HL-60 (cell line): ENCODE results near the gene CEBPB.

Experiments used
- POLR2AphosphoS5 ChIP-seq: IDR thresholded peaks from 2 replicates; pipeline ENCODE4 v1.6.1; 2012; ENCODE audit warnings: low read depth
- TF ChIP-seq, protein P1 (sequence below): IDR thresholded peaks from one replicate; pipeline ENCODE4 v1.5.1; 2011; ENCODE audit warnings: low read length, control low read depth, inconsistent platforms; ENCODE audit not compliant: insufficient read depth
- TF ChIP-seq, protein P2 (sequence below): IDR thresholded peaks from 2 replicates; pipeline ENCODE4 v1.6.1; 2012; ENCODE audit warnings: low read depth; ENCODE audit not compliant: insufficient replicate concordance

DNA sequence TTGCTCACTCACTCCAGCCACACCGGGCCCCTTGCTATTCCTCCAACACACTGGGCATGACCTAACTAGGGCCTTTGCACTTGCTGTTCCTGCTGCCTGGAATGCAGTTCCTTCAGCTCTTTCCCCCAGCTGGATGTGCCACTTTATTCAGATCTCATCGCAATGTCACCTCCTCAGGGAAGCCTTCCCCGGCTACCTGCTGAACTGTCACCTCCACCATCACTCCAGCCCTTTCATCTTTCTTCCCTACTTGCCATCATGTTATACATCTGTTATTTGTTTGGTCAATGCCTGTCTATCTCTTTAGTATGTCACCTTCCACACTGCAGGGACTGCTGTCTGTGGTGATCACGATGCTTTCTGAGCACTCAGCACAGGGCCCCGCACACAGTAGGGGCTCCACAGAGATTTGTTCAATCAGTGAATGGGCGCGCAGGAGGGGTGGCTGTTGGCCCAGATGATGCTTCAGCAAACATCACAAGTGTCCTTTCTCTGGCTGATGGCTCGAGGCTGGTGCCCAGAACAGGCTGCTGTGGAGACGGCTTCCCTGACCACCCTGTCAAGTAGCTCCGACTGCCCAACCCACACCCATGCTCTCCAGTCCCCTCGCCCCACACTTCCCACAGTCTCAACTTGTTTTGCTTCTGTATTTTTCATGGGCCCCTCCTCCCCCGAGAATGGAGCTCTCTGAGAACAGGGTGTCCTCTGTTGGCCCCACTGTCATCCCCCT is 31.8 kb downstream of the CEBPB start:
- TF ChIP-seq, protein P1, sequence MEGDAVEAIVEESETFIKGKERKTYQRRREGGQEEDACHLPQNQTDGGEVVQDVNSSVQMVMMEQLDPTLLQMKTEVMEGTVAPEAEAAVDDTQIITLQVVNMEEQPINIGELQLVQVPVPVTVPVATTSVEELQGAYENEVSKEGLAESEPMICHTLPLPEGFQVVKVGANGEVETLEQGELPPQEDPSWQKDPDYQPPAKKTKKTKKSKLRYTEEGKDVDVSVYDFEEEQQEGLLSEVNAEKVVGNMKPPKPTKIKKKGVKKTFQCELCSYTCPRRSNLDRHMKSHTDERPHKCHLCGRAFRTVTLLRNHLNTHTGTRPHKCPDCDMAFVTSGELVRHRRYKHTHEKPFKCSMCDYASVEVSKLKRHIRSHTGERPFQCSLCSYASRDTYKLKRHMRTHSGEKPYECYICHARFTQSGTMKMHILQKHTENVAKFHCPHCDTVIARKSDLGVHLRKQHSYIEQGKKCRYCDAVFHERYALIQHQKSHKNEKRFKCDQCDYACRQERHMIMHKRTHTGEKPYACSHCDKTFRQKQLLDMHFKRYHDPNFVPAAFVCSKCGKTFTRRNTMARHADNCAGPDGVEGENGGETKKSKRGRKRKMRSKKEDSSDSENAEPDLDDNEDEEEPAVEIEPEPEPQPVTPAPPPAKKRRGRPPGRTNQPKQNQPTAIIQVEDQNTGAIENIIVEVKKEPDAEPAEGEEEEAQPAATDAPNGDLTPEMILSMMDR, result no peak
- TF ChIP-seq, protein P2, sequence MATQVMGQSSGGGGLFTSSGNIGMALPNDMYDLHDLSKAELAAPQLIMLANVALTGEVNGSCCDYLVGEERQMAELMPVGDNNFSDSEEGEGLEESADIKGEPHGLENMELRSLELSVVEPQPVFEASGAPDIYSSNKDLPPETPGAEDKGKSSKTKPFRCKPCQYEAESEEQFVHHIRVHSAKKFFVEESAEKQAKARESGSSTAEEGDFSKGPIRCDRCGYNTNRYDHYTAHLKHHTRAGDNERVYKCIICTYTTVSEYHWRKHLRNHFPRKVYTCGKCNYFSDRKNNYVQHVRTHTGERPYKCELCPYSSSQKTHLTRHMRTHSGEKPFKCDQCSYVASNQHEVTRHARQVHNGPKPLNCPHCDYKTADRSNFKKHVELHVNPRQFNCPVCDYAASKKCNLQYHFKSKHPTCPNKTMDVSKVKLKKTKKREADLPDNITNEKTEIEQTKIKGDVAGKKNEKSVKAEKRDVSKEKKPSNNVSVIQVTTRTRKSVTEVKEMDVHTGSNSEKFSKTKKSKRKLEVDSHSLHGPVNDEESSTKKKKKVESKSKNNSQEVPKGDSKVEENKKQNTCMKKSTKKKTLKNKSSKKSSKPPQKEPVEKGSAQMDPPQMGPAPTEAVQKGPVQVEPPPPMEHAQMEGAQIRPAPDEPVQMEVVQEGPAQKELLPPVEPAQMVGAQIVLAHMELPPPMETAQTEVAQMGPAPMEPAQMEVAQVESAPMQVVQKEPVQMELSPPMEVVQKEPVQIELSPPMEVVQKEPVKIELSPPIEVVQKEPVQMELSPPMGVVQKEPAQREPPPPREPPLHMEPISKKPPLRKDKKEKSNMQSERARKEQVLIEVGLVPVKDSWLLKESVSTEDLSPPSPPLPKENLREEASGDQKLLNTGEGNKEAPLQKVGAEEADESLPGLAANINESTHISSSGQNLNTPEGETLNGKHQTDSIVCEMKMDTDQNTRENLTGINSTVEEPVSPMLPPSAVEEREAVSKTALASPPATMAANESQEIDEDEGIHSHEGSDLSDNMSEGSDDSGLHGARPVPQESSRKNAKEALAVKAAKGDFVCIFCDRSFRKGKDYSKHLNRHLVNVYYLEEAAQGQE, result no peak
- TF ChIP-seq POLR2AphosphoS5, result no peak
